Erythroblast (primary cell): ENCODE data around the gene CDC27.
A peak's percentile ranks its signal among the peaks of the same experiment; 100 is the strongest.
"Not testable (repeated sequence)": the region's sequence is repeated elsewhere in the genome, so short reads cannot be mapped to it uniquely, and the experiment has no call there.

ENCODE experiments used
- DNase-seq, 2 experiments: peaks; one replicate each; lab custom pipeline; 2025; lab: John Stamatoyannopoulos, UW
- GATA1 ChIP-seq: IDR thresholded peaks from 2 replicates; pipeline ENCODE4 v1.6.1; 2011; ENCODE audit warnings: low read depth, mild to moderate bottlenecking, control low read depth, low read length, moderate library complexity
- POLR2A ChIP-seq: IDR thresholded peaks from 2 replicates; pipeline ENCODE4 v1.6.1; 2011; ENCODE audit warnings: mild to moderate bottlenecking, low read length

The CDC27 gene

DNA sequence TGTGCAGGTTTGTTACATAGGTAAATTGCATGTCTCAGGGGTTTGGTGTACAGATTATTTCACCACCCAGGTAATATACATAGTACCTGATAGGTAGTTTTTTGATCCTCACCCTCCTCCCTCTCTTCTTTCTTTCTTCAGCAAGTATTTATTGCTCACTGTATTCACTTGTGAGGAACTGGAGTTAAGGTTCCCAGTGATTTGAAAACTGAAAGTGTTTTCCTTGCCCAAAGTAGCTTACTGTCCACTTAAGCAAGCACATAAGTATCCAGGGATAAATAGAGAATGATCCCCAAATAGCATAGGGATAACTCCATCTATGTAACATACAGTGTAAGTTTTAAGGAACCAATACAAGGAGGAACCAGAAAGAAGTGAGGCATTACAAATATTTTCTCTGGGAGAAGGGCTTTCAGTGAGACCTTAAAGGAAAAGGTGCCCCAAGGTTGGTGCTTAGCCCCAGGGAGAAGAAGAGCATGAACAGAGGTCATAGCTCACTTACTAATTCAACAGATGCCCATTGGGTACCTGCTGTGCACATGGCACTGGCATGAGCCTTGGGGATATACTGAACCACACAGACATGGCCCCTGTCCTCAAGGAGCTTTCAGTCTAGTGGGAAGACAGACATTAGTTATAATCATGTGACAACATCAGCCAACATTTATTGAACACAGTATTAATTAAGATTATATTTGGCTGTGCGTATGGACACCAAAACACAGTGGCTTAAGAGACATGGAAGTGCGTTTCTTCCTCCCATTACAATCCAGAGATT, 37.0 kb upstream of the CDC27 start:
- DNase-seq = no peak
- TF ChIP-seq GATA1 (no peak), POLR2A (peak; percentile 11)

DNA sequence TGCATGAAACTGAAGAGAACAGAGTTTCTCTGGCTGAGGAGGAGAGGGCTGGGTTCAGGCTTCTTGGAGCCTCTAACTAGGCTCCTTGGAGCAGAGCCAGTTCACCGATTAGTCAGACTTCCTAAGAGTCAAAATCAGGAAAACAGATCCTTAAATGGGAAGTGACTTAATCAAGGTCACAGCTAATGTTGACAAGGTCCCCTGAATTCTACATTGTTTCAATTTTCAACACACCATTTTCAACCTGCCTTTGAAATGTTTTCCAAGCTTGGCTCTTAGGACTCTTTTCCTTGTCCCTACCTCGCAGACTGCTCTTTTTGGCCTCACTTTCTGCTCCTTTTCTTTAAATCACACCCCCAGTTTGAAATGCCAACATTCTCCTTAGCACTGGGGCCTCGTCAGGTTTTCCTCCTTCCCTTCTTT, 36.4 kb upstream of the CDC27 start:
- peak in 1 of 2 experiments; percentile 53 for DNase-seq
- TF ChIP-seq POLR2A = no peak
- TF ChIP-seq GATA1 = no peak

DNA sequence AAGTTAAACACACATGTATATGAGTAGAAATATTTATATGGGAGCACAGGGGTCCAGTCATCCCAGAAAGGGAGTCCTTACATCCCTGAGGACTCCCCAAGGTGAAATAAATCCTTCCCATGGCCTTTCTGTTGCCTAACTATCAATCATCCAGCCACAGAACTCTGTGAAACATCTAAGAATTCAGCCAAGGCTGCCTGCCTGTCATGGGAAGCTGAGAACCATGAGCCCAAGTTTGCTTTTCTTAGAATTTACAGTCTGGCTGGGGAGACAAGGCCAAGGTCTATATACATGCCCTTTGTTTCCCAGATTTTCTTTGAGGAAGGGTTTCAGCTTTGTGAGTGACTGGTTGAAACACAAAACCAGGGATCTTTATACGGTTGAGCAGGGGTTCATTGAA, 35.9 kb upstream of the CDC27 start:
- TF ChIP-seq POLR2A = no peak
- no peak for TF ChIP-seq GATA1
- no peak for DNase-seq

DNA sequence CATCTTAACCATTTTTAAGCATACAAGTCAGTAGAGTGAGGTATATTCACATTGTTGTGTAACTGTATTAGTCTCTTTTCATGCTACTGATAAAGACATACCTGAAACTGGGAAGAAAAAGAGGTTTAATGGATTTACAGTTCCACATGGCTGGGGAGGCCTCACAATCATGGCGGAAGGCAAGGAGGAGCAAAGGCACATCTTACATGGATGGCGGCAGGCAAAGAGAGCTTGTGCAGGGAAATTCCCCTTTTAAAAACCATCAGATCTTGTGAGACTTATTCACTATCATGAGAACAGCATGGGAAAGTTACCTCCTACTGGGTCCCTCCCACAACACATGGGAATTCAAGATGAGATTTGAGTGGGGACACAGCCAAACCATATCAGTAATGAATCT, 35.0 kb upstream of the CDC27 start:
- DNase-seq = peak; percentile 47 to 61

GRCh38 chr17:47223460-47223859, 34.4 kb upstream of the CDC27 start:
- no peak for DNase-seq
- TF ChIP-seq GATA1 (no peak), POLR2A (no peak)

- DNase-seq = no peak
- TF ChIP-seq GATA1 = no peak
- TF ChIP-seq POLR2A = no peak
Observed at GRCh38 chr17:47223007-47223406, 33.9 kb upstream of the CDC27 start.

- no peak for DNase-seq
- TF ChIP-seq POLR2A (no peak), GATA1 (no peak)
Observed at GRCh38 chr17:47222047-47222446, 33.0 kb upstream of the CDC27 start.

- TF ChIP-seq GATA1 (no peak), POLR2A (no peak)
- no peak for DNase-seq
Observed at GRCh38 chr17:47221154-47221553, 32.1 kb upstream of the CDC27 start.

- TF ChIP-seq POLR2A = no peak
- no peak for TF ChIP-seq GATA1
- peak in 1 of 2 experiments; percentile 42 for DNase-seq
Observed at GRCh38 chr17:47220531-47220999, 31.5 kb upstream of the CDC27 start.

- no peak for DNase-seq
- no peak for TF ChIP-seq POLR2A
- TF ChIP-seq GATA1 = no peak
Observed at GRCh38 chr17:47219621-47220475, 30.8 kb upstream of the CDC27 start.

GRCh38 chr17:47218896-47219430, 29.9 kb upstream of the CDC27 start:
- TF ChIP-seq GATA1 = peak; percentile 98
- TF ChIP-seq POLR2A = peak; percentile 70
- DNase-seq = peak; percentile 90 to 97

DNA sequence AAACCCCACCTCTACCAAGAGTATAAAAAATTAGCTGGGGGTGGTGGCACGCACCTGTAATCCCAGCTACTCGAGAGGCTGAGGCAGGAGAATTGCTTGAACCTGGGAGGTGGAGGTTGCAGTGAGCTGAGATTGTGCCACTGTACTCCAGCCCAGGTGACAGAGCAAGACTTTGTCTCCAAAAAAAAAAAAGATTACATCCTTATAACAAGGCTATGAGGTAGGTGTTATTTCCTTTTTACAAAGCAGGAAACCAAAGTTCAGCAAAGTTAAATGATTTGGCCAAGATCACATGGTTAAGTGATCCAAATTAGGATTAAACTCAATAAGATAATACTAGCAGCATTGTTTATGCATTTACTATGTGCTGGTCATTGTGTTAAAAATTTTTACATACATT, 28.2 kb upstream of the CDC27 start:
- not testable (repeated sequence) for DNase-seq

DNA sequence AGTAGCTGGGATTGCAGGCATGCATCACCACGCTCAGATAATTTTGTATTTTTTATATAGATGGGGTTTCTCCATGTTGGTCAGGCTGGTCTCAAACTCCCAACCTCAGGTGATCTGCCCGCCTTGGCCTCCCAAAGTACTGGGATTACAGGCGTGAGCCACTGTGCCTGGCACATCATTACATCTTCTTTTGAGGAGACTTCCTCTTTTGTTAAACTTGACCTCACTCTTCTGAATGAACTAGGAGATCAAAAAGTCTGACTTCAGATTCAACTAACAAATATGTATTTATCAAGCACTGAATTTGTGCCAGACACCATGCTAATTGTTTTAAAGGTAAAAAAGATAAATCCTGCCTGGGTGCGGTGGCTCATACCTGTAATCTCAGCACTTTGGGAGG, 27.7 kb upstream of the CDC27 start:
- not testable (repeated sequence) for DNase-seq

DNA sequence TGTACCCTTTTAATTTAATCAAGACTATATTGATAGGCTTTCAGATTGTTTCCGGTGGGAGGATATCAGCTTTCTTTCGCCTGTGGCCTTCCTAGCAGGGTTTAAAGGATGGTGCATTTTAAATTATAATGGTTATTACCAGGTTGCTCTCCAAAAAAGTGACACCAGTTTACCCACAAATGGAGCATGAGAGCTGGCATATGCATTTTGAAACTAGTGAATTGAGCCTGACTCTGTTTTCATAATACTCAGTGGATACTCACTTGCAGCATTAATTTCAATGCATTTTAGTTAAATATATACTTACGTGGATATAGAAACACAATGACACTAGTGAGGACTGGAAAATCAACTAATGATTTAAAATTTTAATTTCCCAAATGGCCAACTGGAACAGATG, 25.8 kb upstream of the CDC27 start:
- no peak for TF ChIP-seq GATA1
- no peak for TF ChIP-seq POLR2A
- DNase-seq = no peak
